NCI-H187 treated with DMSO at 0.1 percent for 48 hours (cell line): ENCODE results near the gene TNFAIP3.

Experiments
- DNase-seq: peaks from one replicate; lab custom pipeline; 2025; lab: John Stamatoyannopoulos, UW

The TNFAIP3 gene

GRCh38 chr6:137863091-137863797 lies 3.8 kb upstream of the TNFAIP3 start:
- no peak for DNase-seq

- no peak for DNase-seq
Measured at GRCh38 chr6:137864812-137865508, 2.1 kb upstream of the TNFAIP3 start.

GRCh38 chr6:137866200-137866913 lies 702 bp upstream of the TNFAIP3 start:
- DNase-seq: no peak

GRCh38 chr6:137867685-137868509 lies 838 bp downstream of the TNFAIP3 start:
- DNase-seq: no peak

- no peak for DNase-seq
Measured at GRCh38 chr6:137868721-137869548, 1.9 kb downstream of the TNFAIP3 start.

GRCh38 chr6:137869549-137870307 lies 2.7 kb downstream of the TNFAIP3 start:
- no peak for DNase-seq

- DNase-seq: no peak
Measured at GRCh38 chr6:137870308-137870644, 3.2 kb downstream of the TNFAIP3 start.

GRCh38 chr6:137870744-137871247 lies 3.7 kb downstream of the TNFAIP3 start:
- DNase-seq: no peak

GRCh38 chr6:137871291-137871690 lies 4.2 kb downstream of the TNFAIP3 start:
- no peak for DNase-seq

GRCh38 chr6:137871831-137872454 lies 4.9 kb downstream of the TNFAIP3 start:
- DNase-seq: no peak

GRCh38 chr6:137872581-137873115 lies 5.6 kb downstream of the TNFAIP3 start:
- no peak for DNase-seq

GRCh38 chr6:137873273-137873762 lies 6.3 kb downstream of the TNFAIP3 start:
- DNase-seq: no peak

- no peak for DNase-seq
Measured at GRCh38 chr6:137874204-137875057, 7.4 kb downstream of the TNFAIP3 start.

- DNase-seq: no peak
Measured at GRCh38 chr6:137875058-137875520, 8.0 kb downstream of the TNFAIP3 start.

GRCh38 chr6:137875606-137876005 lies 8.5 kb downstream of the TNFAIP3 start:
- DNase-seq: no peak

- no peak for DNase-seq
Measured at GRCh38 chr6:137876547-137876946, 9.5 kb downstream of the TNFAIP3 start.

GRCh38 chr6:137877113-137877512 lies 10.1 kb downstream of the TNFAIP3 start:
- DNase-seq: no peak

- DNase-seq: no peak
Measured at GRCh38 chr6:137877606-137878005, 10.5 kb downstream of the TNFAIP3 start.
